Epithelial cell of prostate (primary cell): Measurements from ENCODE around the gene UTS2.

Experiments
- DNase-seq: peaks from one replicate; pipeline ENCODE4 v3.0.0-alpha.2; 2011; ENCODE audit warnings: low read depth, low spot score
- H3K27ac ChIP-seq: fragments of 450-650 bp; 2 replicates; pipeline ENCODE4 v1.5.1; 2017; ENCODE audit warnings: mild to moderate bottlenecking

UTS2 gene

GRCh38 chr1:7852804-7853683 is at the start of gene UTS2:
Gene UTS2, minus strand, starts transcription at chr1:7853065. Its CDS starts 62 bp downstream, at chr1:7853003.
- DNase-seq = no peak
- no peak within 1 kb of the TSS for H3K27ac ChIP-seq

- DNase-seq = no peak
- peak overlapping the region; percentile 14 for H3K27ac ChIP-seq
Observed at GRCh38 chr1:7899741-7900140, 46.9 kb upstream of the UTS2 start.

- H3K27ac ChIP-seq = no peak overlapping the region
Observed at GRCh38 chr1:7898962-7899361, 46.1 kb upstream of the UTS2 start.

GRCh38 chr1:7896994-7897393 is 44.1 kb upstream of the UTS2 start:
- H3K27ac ChIP-seq = no peak overlapping the region
- DNase-seq = no peak

More at GRCh38 chr1:7898962-7899361, 46.1 kb upstream of the UTS2 start:
- no peak for DNase-seq

- H3K27ac ChIP-seq = no peak overlapping the region
- no peak for DNase-seq
Observed at GRCh38 chr1:7893529-7894180, 40.8 kb upstream of the UTS2 start.

GRCh38 chr1:7891804-7892203 is 38.9 kb upstream of the UTS2 start:
- DNase-seq = no peak
- no peak overlapping the region for H3K27ac ChIP-seq

- DNase-seq = no peak
- no peak overlapping the region for H3K27ac ChIP-seq
Observed at GRCh38 chr1:7890853-7891252, 38.0 kb upstream of the UTS2 start.

- no peak for DNase-seq
- no peak overlapping the region for H3K27ac ChIP-seq
Observed at GRCh38 chr1:7888248-7889081, 35.6 kb upstream of the UTS2 start.

- no peak overlapping the region for H3K27ac ChIP-seq
- DNase-seq = peak; percentile 37
Observed at GRCh38 chr1:7886405-7886745, 33.5 kb upstream of the UTS2 start.

- H3K27ac ChIP-seq = no peak overlapping the region
- DNase-seq = peak; percentile 5
Observed at GRCh38 chr1:7885513-7886404, 32.9 kb upstream of the UTS2 start.

- no peak for DNase-seq
- H3K27ac ChIP-seq = no peak overlapping the region
Observed at GRCh38 chr1:7884757-7885156, 31.9 kb upstream of the UTS2 start.

- DNase-seq = no peak
- H3K27ac ChIP-seq = no peak overlapping the region
Observed at GRCh38 chr1:7879228-7879627, 26.4 kb upstream of the UTS2 start.

- no peak for DNase-seq
- H3K27ac ChIP-seq = no peak overlapping the region
Observed at GRCh38 chr1:7878027-7878426, 25.2 kb upstream of the UTS2 start.

- DNase-seq = no peak
- no peak overlapping the region for H3K27ac ChIP-seq
Observed at GRCh38 chr1:7873801-7874795, 21.2 kb upstream of the UTS2 start.

- DNase-seq = no peak
Observed at GRCh38 chr1:7871136-7871535, 18.3 kb upstream of the UTS2 start.

GRCh38 chr1:7869136-7869920 is 16.5 kb upstream of the UTS2 start:
- DNase-seq = no peak

More at GRCh38 chr1:7871136-7871535, 18.3 kb upstream of the UTS2 start:
- no peak overlapping the region for H3K27ac ChIP-seq

GRCh38 chr1:7868070-7868780 is 15.4 kb upstream of the UTS2 start:
- DNase-seq = no peak
- H3K27ac ChIP-seq = no peak overlapping the region

More at GRCh38 chr1:7869136-7869920, 16.5 kb upstream of the UTS2 start:
- H3K27ac ChIP-seq = no peak overlapping the region
